CD4-positive, CD25-positive, alpha-beta regulatory T cell (primary cell): Measurements from ENCODE around the gene ASB16. TPM values are rescaled to one million over a fixed set of nuclear protein-coding genes. Genes with fewer than 3 reads are reported as not detected.

Source experiments
- ATAC-seq, 2 donors: fragments of 150-1000 bp; cut with Tn5 transposase; one replicate each; pipeline ENCODE4 v1.10.0; 2021; ENCODE audit warnings: low read depth in 2 of 2, moderate number of reproducible peaks in 2 of 2, moderate library complexity in 1 of 2
- DNase-seq, 3 donors: peaks; one replicate each; pipeline versions ENCODE4 v3.0.0 to v3.0.0-alpha.2; 2012 to 2022; ENCODE audit warnings: mixed read lengths in 1 of 3
- H3K27ac ChIP-seq: one replicate; pipeline ENCODE4 v1.7.0; 2013; ENCODE audit warnings: mild to moderate bottlenecking, low read length; ENCODE audit not compliant: insufficient read depth, poor library complexity, severe bottlenecking
- H3K27me3 ChIP-seq: one replicate; pipeline ENCODE4 v1.7.0; 2013; ENCODE audit warnings: low read length; ENCODE audit not compliant: control insufficient read depth, insufficient read depth
- H3K36me3 ChIP-seq: one replicate; pipeline ENCODE4 v1.7.0; 2013; ENCODE audit warnings: mild to moderate bottlenecking, low read length, moderate library complexity; ENCODE audit not compliant: control insufficient read depth, insufficient read depth
- H3K4me1 ChIP-seq: 2 replicates; pipeline ENCODE4 v1.7.0; 2013; ENCODE audit warnings: mild to moderate bottlenecking, low read length; ENCODE audit not compliant: insufficient read depth, control insufficient read depth, poor library complexity, severe bottlenecking
- H3K4me3 ChIP-seq: one replicate; pipeline ENCODE4 v1.7.0; 2013; ENCODE audit warnings: low read depth, mild to moderate bottlenecking, low read length, moderate library complexity
- H3K9me3 ChIP-seq, 2 experiments: 1 replicate in 1 of 2; 2 replicates in 1 of 2; pipeline ENCODE4 v1.7.0; 2013; ENCODE audit warnings: low read length in 2 of 2, mild to moderate bottlenecking in 1 of 2, moderate library complexity in 1 of 2; ENCODE audit not compliant: control insufficient read depth in 2 of 2
- H3K27ac Mint-ChIP-seq, 3 donors: one replicate each; pipeline ENCODE4 v1.8.0; 2020 to 2022; ENCODE audit warnings: mild to moderate bottlenecking in 3 of 3, mixed read lengths in 3 of 3, moderate library complexity in 2 of 3
- H3K27me3 Mint-ChIP-seq: one replicate; pipeline ENCODE4 v1.8.0; 2022; ENCODE audit warnings: mild to moderate bottlenecking, mixed read lengths
- H3K36me3 Mint-ChIP-seq: one replicate; pipeline ENCODE4 v1.8.0; 2020; ENCODE audit warnings: mixed read lengths
- H3K4me1 Mint-ChIP-seq, 4 donors: one replicate each; pipeline ENCODE4 v1.8.0; 2020 to 2022; ENCODE audit warnings: mixed read lengths in 4 of 4, mild to moderate bottlenecking in 1 of 4
- H3K4me3 Mint-ChIP-seq, 4 donors: one replicate each; pipeline ENCODE4 v1.8.0; 2020 to 2022; ENCODE audit warnings: mild to moderate bottlenecking in 4 of 4, mixed read lengths in 4 of 4, moderate library complexity in 3 of 4
- H3K9me3 Mint-ChIP-seq, 7 donors: one replicate each; pipeline ENCODE4 v1.8.0; 2020 to 2022; ENCODE audit warnings: mixed read lengths in 7 of 7, mild to moderate bottlenecking in 3 of 7, moderate library complexity in 2 of 7
- polyA plus RNA-seq, 4 donors: library from polyadenylated mRNA; unstranded; fragments of 300-500 nt; fragmentation: Illumina TruSeq; gene quantifications; one replicate each; pipeline ENCODE4 v1.2.3, GENCODE V29; 2021
- total RNA-seq: library from RNA; stranded (reverse); gene quantifications from one replicate; pipeline ENCODE4 v1.2.3, GENCODE V29; 2022

The ASB16 gene
- total and polyA plus RNA-seq, 5 donors from 2014 or later, result 0.09 to 0.16 TPM; not detected in 3

- Mint-ChIP-seq H3K27ac (peak overlapping the region; percentile 69 to 91 (median 79)), H3K27me3 (no peaks in the 10 kb centered on the region), H3K36me3 (peaks cover 34% of the 10 kb centered on the region), H3K4me3 (peak overlapping the region; percentile 1 to 64 (median 42)), H3K9me3 (no peaks in the 10 kb centered on the region), H3K4me1 (peaks cover 0 to 50% (median 20%) of the 10 kb centered on the region in 4 donors)
- Histone ChIP-seq H3K36me3 (peaks cover 58% of the 10 kb centered on the region), H3K9me3 (no peaks in the 10 kb centered on the region), H3K4me3 (peak overlapping the region; percentile 18), H3K27me3 (no peaks in the 10 kb centered on the region), H3K4me1 (peaks cover 34% of the 10 kb centered on the region), H3K27ac (peak overlapping the region; percentile 74)
- peak; percentile 98 for ATAC-seq
- peak; percentile 83 to 93 (median 91) for DNase-seq
Observed at GRCh38 chr17:44210342-44211192, 40.1 kb downstream of the ASB16 start.

DNA sequence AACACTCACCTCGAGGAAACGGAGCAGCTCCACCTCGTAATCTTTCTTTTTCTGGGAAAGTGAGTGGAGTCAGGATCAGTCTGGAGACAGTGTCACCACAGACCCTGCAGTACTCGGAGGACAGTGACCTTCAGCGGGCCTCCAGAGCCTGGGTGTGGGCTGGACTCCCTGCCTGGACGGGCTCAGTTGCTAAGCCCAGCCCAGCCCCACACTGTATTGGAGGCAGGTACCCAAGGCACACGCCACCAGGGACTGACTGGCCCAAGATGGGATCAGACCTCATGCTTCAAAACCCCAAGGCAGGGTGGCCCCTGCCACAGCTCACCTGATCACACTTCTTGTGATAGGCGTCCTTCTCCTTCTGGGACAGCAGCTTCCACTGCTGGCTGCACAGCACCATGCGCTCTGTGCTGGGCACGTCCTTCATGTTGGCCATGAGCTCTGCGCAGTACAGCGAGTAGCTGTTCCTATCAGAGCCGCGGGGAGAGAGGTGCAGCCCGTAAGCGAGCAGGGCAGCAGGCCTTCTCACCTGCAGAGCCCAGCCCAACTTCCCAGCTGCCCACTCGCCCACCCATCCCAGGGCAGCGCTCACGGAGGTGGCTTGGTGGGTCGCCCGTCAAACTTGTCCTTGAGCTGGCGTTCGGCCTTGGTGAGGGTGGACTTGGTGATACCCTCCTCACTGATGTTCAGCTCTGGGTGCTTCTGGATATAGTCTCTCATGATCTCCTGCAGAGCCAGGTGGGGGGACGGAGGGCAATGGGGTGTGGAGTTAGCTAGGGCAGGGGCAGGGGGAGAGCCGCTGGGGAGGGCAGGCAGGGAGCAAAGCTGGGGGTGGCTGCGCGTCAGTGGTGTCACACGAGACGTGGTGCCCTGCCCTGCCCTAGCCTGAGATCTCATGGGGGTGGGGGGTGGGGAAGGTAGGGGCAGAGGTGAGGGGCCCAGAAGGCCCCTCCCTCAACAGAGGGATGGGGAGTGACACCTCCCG, 41.1 kb downstream of the ASB16 start:
- H3K4me3 ChIP-seq, result no peak overlapping the region
- Mint-ChIP-seq H3K4me1 (peaks cover 0 to 60% (median 26%) of the 10 kb centered on the region in 4 donors), H3K9me3 (no peaks in the 10 kb centered on the region), H3K27me3 (no peaks in the 10 kb centered on the region), H3K4me3 (peak overlapping the region in 1 of 4 donors; percentile 27), H3K27ac (peak overlapping the region in 2 of 3 donors; percentile 42 to 52), H3K36me3 (peaks cover 39% of the 10 kb centered on the region)
- no peak overlapping the region for H3K27ac ChIP-seq
- peaks cover 64% of the 10 kb centered on the region for H3K36me3 ChIP-seq
- no peaks in the 10 kb centered on the region for H3K27me3 ChIP-seq
- DNase-seq (no peak), ATAC-seq (no peak)
- H3K9me3 ChIP-seq, result no peaks in the 10 kb centered on the region
- peaks cover 44% of the 10 kb centered on the region for H3K4me1 ChIP-seq

GRCh38 chr17:44212507-44213402, 42.3 kb downstream of the ASB16 start:
- Histone ChIP-seq H3K36me3 (peaks cover 53% of the 10 kb centered on the region), H3K27me3 (no peaks in the 10 kb centered on the region), H3K4me1 (peaks cover 56% of the 10 kb centered on the region), H3K9me3 (no peaks in the 10 kb centered on the region), H3K27ac (no peak overlapping the region), H3K4me3 (no peak overlapping the region)
- H3K4me1 Mint-ChIP-seq, result peaks cover 0 to 72% (median 35%) of the 10 kb centered on the region in 4 donors
- H3K4me3 Mint-ChIP-seq, result peak overlapping the region in 1 of 4 donors; percentile 55
- DNase-seq (no peak), ATAC-seq (no peak)
- no peaks in the 10 kb centered on the region for H3K9me3 Mint-ChIP-seq
- peak overlapping the region in 2 of 3 donors; percentile 36 to 52 for H3K27ac Mint-ChIP-seq
- peaks cover 40% of the 10 kb centered on the region for H3K36me3 Mint-ChIP-seq
- H3K27me3 Mint-ChIP-seq, result no peaks in the 10 kb centered on the region

DNA sequence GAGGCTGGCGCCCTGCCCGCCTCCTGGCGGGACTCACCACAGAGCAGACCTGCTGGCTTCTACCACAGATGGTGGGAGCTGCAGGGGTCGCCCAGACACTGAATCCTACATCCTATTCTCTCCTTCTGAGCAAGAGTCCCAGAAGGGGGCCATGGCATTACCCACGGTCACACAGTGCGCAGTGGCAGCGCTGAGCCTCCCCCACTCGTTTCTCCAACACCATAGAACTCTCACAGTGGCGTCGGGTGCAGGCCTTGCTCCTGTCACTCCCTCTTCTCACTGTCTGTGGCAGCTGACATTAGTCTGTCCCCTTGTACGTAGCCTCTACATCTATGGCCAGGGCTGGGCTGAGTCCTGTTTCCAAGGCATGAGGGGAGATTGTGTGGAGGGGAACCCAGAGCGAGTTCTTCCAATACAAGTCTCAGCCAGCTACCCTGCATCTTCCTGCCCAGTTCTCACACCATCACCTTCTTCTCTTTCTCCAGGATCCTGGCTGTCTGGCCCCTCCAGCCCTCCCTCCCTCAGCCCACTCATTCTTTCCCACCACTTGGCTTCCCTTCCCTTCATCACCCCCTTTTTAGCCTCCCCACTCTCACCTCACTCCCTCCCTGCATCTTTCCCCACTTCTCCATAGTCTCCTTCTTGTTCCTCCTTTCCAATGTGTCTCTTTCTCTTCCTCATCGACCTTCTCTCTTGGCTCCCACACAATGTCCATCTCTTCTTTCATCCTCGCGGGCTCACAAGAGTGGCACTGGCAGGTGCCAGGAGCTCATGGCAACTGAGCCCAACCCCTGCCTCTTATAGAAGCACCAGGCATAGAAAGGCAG, 43.1 kb downstream of the ASB16 start:
- H3K4me1 Mint-ChIP-seq, result peaks cover 0 to 70% (median 36%) of the 10 kb centered on the region in 4 donors
- Histone ChIP-seq H3K27me3 (no peaks in the 10 kb centered on the region), H3K9me3 (no peaks in the 10 kb centered on the region), H3K4me3 (no peak overlapping the region), H3K4me1 (peaks cover 62% of the 10 kb centered on the region), H3K27ac (no peak overlapping the region), H3K36me3 (peaks cover 47% of the 10 kb centered on the region)
- H3K27me3 Mint-ChIP-seq, result no peaks in the 10 kb centered on the region
- no peak for ATAC-seq
- peaks cover 34% of the 10 kb centered on the region for H3K36me3 Mint-ChIP-seq
- H3K4me3 Mint-ChIP-seq, result peak overlapping the region in 2 of 4 donors; percentile 55 to 72
- DNase-seq, result no peak
- no peaks in the 10 kb centered on the region for H3K9me3 Mint-ChIP-seq
- peak overlapping the region; percentile 48 to 95 (median 54) for H3K27ac Mint-ChIP-seq

- H3K9me3 ChIP-seq, result no peaks in the 10 kb centered on the region
- H3K4me3 Mint-ChIP-seq, result peak overlapping the region in 2 of 4 donors; percentile 55 to 72
- peaks cover 42% of the 10 kb centered on the region for H3K36me3 ChIP-seq
- H3K4me1 ChIP-seq, result peaks cover 62% of the 10 kb centered on the region
- peaks cover 0 to 67% (median 36%) of the 10 kb centered on the region in 4 donors for H3K4me1 Mint-ChIP-seq
- H3K27me3 Mint-ChIP-seq, result no peaks in the 10 kb centered on the region
- no peak overlapping the region for H3K27ac ChIP-seq
- no peaks in the 10 kb centered on the region for H3K27me3 ChIP-seq
- ATAC-seq (no peak), DNase-seq (no peak)
- H3K36me3 Mint-ChIP-seq, result peaks cover 33% of the 10 kb centered on the region
- no peak overlapping the region for H3K4me3 ChIP-seq
- no peaks in the 10 kb centered on the region for H3K9me3 Mint-ChIP-seq
- H3K27ac Mint-ChIP-seq, result peak overlapping the region; percentile 54 to 95 (median 56)
Observed at GRCh38 chr17:44214230-44214494, 43.7 kb downstream of the ASB16 start.

DNA sequence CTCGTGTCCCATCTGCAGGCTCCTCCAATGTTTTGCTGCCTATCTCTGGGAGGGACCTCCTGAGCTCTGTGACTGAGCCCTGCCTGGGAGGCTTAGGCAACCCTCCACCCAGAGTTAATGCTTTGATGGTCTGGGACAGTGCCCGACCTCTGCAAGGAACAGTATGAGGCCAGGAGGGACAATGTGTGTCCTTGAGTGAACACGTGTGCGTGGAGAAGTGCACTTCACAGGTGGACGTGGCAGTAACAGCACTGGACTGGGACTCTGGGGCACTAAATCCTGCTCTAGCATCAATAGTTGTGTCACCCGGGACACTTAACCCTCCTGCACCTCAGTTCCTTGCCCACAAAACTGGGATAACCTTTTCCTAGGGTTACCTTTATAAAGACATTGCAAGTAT, 44.4 kb downstream of the ASB16 start:
- no peak for DNase-seq
- H3K4me1 ChIP-seq, result peaks cover 56% of the 10 kb centered on the region
- no peaks in the 10 kb centered on the region for H3K9me3 ChIP-seq
- peaks cover 37% of the 10 kb centered on the region for H3K36me3 ChIP-seq
- Mint-ChIP-seq H3K27me3 (no peaks in the 10 kb centered on the region), H3K4me3 (peak overlapping the region; percentile 56 to 88 (median 70)), H3K9me3 (no peaks in the 10 kb centered on the region), H3K36me3 (peaks cover 31% of the 10 kb centered on the region), H3K27ac (peak overlapping the region in 2 of 3 donors; percentile 56 to 91), H3K4me1 (peaks cover 0 to 64% (median 34%) of the 10 kb centered on the region in 4 donors)
- no peak overlapping the region for H3K27ac ChIP-seq
- no peak for ATAC-seq
- H3K27me3 ChIP-seq, result no peaks in the 10 kb centered on the region
- no peak overlapping the region for H3K4me3 ChIP-seq
